ENCODE data around the gene EEF1G. TPM values are rescaled to one million over a fixed set of nuclear protein-coding genes. Genes with fewer than 3 reads are reported as not detected.

EEF1G gene
- polyA plus RNA-seq (2013, experiment 1 of 2): 1,160 TPM
- 1,130 TPM for polyA plus RNA-seq (2013, experiment 2 of 2)

GRCh38 chr11:62573592-62574362 lies at the start of gene EEF1G:
Gene EEF1G, minus strand, starts transcription at chr11:62573891. Its CDS starts 49 bp downstream, at chr11:62573842.
- DNase-seq: peak; percentile 100
- H2BK12ac ChIP-seq (ENCODE audit: low read length in 2 of 2): peak within 1 kb of the TSS in 1 of 2 experiments; percentile 76
- H3K9me3 ChIP-seq (ENCODE audit: control insufficient read depth, low read length): no peaks in the 10 kb centered on the region
- H3K27me3 ChIP-seq (ENCODE audit: control insufficient read depth in 1 of 2, insufficient read depth in 1 of 2, low read length in 2 of 2): no peaks in the 10 kb centered on the region
- H4K91ac ChIP-seq (ENCODE audit: low read length): peak within 1 kb of the TSS; percentile 95
- H3K14ac ChIP-seq (ENCODE audit: low read length in 2 of 2): peak within 1 kb of the TSS; percentile 22 to 96
- H3K23ac ChIP-seq (ENCODE audit: low read length in 2 of 2): peak within 1 kb of the TSS in 1 of 2 experiments; percentile 85
- peak within 1 kb of the TSS; percentile 86 to 96 for H3K4me3 ChIP-seq (ENCODE audit: insufficient read depth in 1 of 2, low read depth in 1 of 2, low read length in 2 of 2)
- H3K27ac ChIP-seq (ENCODE audit: low read length, poor library complexity, severe bottlenecking): peak within 1 kb of the TSS; percentile 95
- peak within 1 kb of the TSS; percentile 86 for H2AK5ac ChIP-seq (ENCODE audit: low read length, severe bottlenecking)
- peak within 1 kb of the TSS; percentile 96 for H4K8ac ChIP-seq (ENCODE audit: low read length)
- H3K18ac ChIP-seq (ENCODE audit: low read depth in 1 of 2, low read length in 2 of 2): peak within 1 kb of the TSS; percentile 93 to 99
- H2BK120ac ChIP-seq (ENCODE audit: low read depth, low read length): peak within 1 kb of the TSS; percentile 82
- peaks cover 13% of the 10 kb centered on the region for H3K79me1 ChIP-seq (replicated peaks; ENCODE audit: low read length, poor library complexity, severe bottlenecking)
- H3K4me2 ChIP-seq (ENCODE audit: low read length, poor library complexity, severe bottlenecking): peak within 1 kb of the TSS; percentile 93
- H2AFZ ChIP-seq (ENCODE audit: low read depth, low read length): no peak within 1 kb of the TSS
- WGBS: under 1% methylated on average over 45 of the region's 46 CpGs
- peaks cover 55 to 68% of the 10 kb centered on the region in 2 experiments for H3K36me3 ChIP-seq (ENCODE audit: control insufficient read depth in 1 of 2, insufficient read depth in 2 of 2, low read depth in 1 of 2, low read length in 2 of 2)
- H2BK15ac ChIP-seq (ENCODE audit: low read depth, poor library complexity, severe bottlenecking): peak within 1 kb of the TSS; percentile 75
- peak within 1 kb of the TSS; percentile 94 to 98 for H3K4ac ChIP-seq (ENCODE audit: low read depth in 1 of 2, low read length in 2 of 2)
- H3K4me1 ChIP-seq (ENCODE audit: control insufficient read depth, insufficient read depth, low read depth, low read length): peaks cover 25% of the 10 kb centered on the region
- peak within 1 kb of the TSS; percentile 94 for H2BK5ac ChIP-seq (ENCODE audit: low read depth, low read length, poor library complexity, severe bottlenecking)
- peak within 1 kb of the TSS; percentile 98 for H3K9ac ChIP-seq (ENCODE audit: low read length)

GRCh38 chr11:62622476-62623089 lies 48.9 kb upstream of the EEF1G start:
- H3K4me1 ChIP-seq (ENCODE audit: control insufficient read depth, insufficient read depth, low read depth, low read length): peaks cover 3% of the 10 kb centered on the region
- H4K91ac ChIP-seq (ENCODE audit: low read length): no peak overlapping the region
- H3K9ac ChIP-seq (ENCODE audit: low read length): peak overlapping the region; percentile 91
- no peak overlapping the region for H2AFZ ChIP-seq (ENCODE audit: low read depth, low read length)
- H3K79me1 ChIP-seq (replicated peaks; ENCODE audit: low read length, poor library complexity, severe bottlenecking): no peaks in the 10 kb centered on the region
- H3K27ac ChIP-seq (ENCODE audit: low read length, poor library complexity, severe bottlenecking): peak overlapping the region; percentile 86
- H3K14ac ChIP-seq (ENCODE audit: low read length in 2 of 2): no peak overlapping the region
- H3K27me3 ChIP-seq (ENCODE audit: control insufficient read depth in 1 of 2, insufficient read depth in 1 of 2, low read length in 2 of 2): no peaks in the 10 kb centered on the region
- no peak overlapping the region for H2BK120ac ChIP-seq (ENCODE audit: low read depth, low read length)
- no peak overlapping the region for H2BK12ac ChIP-seq (ENCODE audit: low read length in 2 of 2)
- 100% methylated on average over 3 of the region's 7 CpGs for WGBS
- peak overlapping the region; percentile 37 for H2BK5ac ChIP-seq (ENCODE audit: low read depth, low read length, poor library complexity, severe bottlenecking)
- H3K18ac ChIP-seq (ENCODE audit: low read depth in 1 of 2, low read length in 2 of 2): peak overlapping the region in 1 of 2 experiments; percentile 69
- peak overlapping the region; percentile 68 for H4K8ac ChIP-seq (ENCODE audit: low read length)
- H3K4me2 ChIP-seq (ENCODE audit: low read length, poor library complexity, severe bottlenecking): no peak overlapping the region
- peaks cover 35 to 40% of the 10 kb centered on the region in 2 experiments for H3K36me3 ChIP-seq (ENCODE audit: control insufficient read depth in 1 of 2, insufficient read depth in 2 of 2, low read depth in 1 of 2, low read length in 2 of 2)
- no peak for DNase-seq
- H2BK15ac ChIP-seq (ENCODE audit: low read depth, poor library complexity, severe bottlenecking): no peak overlapping the region
- peak overlapping the region; percentile 61 for H2AK5ac ChIP-seq (ENCODE audit: low read length, severe bottlenecking)
- peak overlapping the region in 1 of 2 experiments; percentile 51 for H3K4ac ChIP-seq (ENCODE audit: low read depth in 1 of 2, low read length in 2 of 2)
- H3K4me3 ChIP-seq (ENCODE audit: insufficient read depth in 1 of 2, low read depth in 1 of 2, low read length in 2 of 2): peak overlapping the region in 1 of 2 experiments; percentile 90
- H3K23ac ChIP-seq (ENCODE audit: low read length in 2 of 2): no peak overlapping the region
- H3K9me3 ChIP-seq (ENCODE audit: control insufficient read depth, low read length): no peaks in the 10 kb centered on the region

GRCh38 chr11:62621567-62622470 lies 48.1 kb upstream of the EEF1G start, which contains the start of gene B3GAT3:
Gene B3GAT3, minus strand, starts transcription at chr11:62621986. Its CDS starts 39 bp downstream, at chr11:62621947.
- Histone ChIP-seq H3K4ac (ENCODE audit: low read depth in 1 of 2, low read length in 2 of 2) (peak within 1 kb of the TSS; percentile 42 to 73), H4K91ac (ENCODE audit: low read length) (no peak within 1 kb of the TSS), H3K4me3 (ENCODE audit: insufficient read depth in 1 of 2, low read depth in 1 of 2, low read length in 2 of 2) (peak within 1 kb of the TSS; percentile 59 to 90), H3K18ac (ENCODE audit: low read depth in 1 of 2, low read length in 2 of 2) (peak within 1 kb of the TSS; percentile 76 to 85), H3K9me3 (ENCODE audit: control insufficient read depth, low read length) (no peaks in the 10 kb centered on the region), H4K8ac (ENCODE audit: low read length) (peak within 1 kb of the TSS; percentile 86), H3K9ac (ENCODE audit: low read length) (peak within 1 kb of the TSS; percentile 91), H2AK5ac (ENCODE audit: low read length, severe bottlenecking) (peak within 1 kb of the TSS; percentile 85), H3K4me2 (ENCODE audit: low read length, poor library complexity, severe bottlenecking) (peak within 1 kb of the TSS; percentile 67), H3K27me3 (ENCODE audit: control insufficient read depth in 1 of 2, insufficient read depth in 1 of 2, low read length in 2 of 2) (no peaks in the 10 kb centered on the region), H2BK15ac (ENCODE audit: low read depth, poor library complexity, severe bottlenecking) (peak within 1 kb of the TSS; percentile 85), H3K79me1 (replicated peaks; ENCODE audit: low read length, poor library complexity, severe bottlenecking) (peaks cover 5% of the 10 kb centered on the region), H2AFZ (ENCODE audit: low read depth, low read length) (no peak within 1 kb of the TSS), H2BK12ac (ENCODE audit: low read length in 2 of 2) (peak within 1 kb of the TSS in 1 of 2 experiments; percentile 60), H3K36me3 (ENCODE audit: control insufficient read depth in 1 of 2, insufficient read depth in 2 of 2, low read depth in 1 of 2, low read length in 2 of 2) (peaks cover 35 to 42% of the 10 kb centered on the region in 2 experiments), H2BK5ac (ENCODE audit: low read depth, low read length, poor library complexity, severe bottlenecking) (peak within 1 kb of the TSS; percentile 37), H3K27ac (ENCODE audit: low read length, poor library complexity, severe bottlenecking) (peak within 1 kb of the TSS; percentile 86), H3K14ac (ENCODE audit: low read length in 2 of 2) (peak within 1 kb of the TSS in 1 of 2 experiments; percentile 61), H3K4me1 (ENCODE audit: control insufficient read depth, insufficient read depth, low read depth, low read length) (peaks cover 3% of the 10 kb centered on the region), H3K23ac (ENCODE audit: low read length in 2 of 2) (no peak within 1 kb of the TSS), H2BK120ac (ENCODE audit: low read depth, low read length) (no peak within 1 kb of the TSS)
- WGBS: 3% methylated on average over 76 of the region's 77 CpGs
- DNase-seq: peak; percentile 98

Data from mesenchymal stem cell (in vitro differentiated cells and primary cell).